ENCODE measurements around the gene NEDD1.

DNA sequence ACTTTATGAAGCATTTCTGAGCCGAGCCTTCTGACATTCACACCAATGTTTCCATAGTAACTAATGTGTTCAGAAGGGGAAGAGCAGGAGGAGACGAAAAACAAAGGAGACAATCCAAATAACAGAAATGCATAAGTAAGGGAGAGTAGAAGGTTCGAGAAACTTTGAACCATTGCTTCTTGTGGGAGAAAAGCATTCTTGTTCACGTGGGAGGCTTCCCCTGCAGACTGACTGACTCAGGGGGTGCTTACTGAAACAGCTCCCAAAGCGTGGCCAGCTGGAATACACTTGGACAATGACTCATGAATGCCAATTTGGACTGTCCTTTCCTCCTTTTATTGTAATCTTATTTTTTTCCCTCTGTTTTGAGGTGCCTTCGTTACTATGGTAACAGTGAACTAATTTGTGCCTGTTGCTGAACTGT lies 73.9 kb downstream of the NEDD1 start:
- TF ChIP-seq, protein P1, sequence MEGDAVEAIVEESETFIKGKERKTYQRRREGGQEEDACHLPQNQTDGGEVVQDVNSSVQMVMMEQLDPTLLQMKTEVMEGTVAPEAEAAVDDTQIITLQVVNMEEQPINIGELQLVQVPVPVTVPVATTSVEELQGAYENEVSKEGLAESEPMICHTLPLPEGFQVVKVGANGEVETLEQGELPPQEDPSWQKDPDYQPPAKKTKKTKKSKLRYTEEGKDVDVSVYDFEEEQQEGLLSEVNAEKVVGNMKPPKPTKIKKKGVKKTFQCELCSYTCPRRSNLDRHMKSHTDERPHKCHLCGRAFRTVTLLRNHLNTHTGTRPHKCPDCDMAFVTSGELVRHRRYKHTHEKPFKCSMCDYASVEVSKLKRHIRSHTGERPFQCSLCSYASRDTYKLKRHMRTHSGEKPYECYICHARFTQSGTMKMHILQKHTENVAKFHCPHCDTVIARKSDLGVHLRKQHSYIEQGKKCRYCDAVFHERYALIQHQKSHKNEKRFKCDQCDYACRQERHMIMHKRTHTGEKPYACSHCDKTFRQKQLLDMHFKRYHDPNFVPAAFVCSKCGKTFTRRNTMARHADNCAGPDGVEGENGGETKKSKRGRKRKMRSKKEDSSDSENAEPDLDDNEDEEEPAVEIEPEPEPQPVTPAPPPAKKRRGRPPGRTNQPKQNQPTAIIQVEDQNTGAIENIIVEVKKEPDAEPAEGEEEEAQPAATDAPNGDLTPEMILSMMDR (IDR thresholded peaks at IDR 0.05; ENCODE audit: low read depth, low read length): no peak
- no peak for TF ChIP-seq POLR2A (IDR thresholded peaks at IDR 0.05; ENCODE audit: extremely low read depth, insufficient read length)

Measured in NB4 (cell line).